ENCODE results near the gene PRX. TPM values are rescaled to one million over a fixed set of nuclear protein-coding genes. Genes with fewer than 3 reads are reported as not detected.
"Not testable (repeated sequence)": the region's sequence is repeated elsewhere in the genome, so short reads cannot be mapped to it uniquely, and the experiment has no call there.

Gene PRX
- total RNA-seq, 1 experiment from 2014 or later: 1.5 TPM

- peak; percentile 87 for DNase-seq (ENCODE audit: low spot score)
Measured at GRCh38 chr19:40433391-40434216, 20.4 kb upstream of the PRX start.

DNA sequence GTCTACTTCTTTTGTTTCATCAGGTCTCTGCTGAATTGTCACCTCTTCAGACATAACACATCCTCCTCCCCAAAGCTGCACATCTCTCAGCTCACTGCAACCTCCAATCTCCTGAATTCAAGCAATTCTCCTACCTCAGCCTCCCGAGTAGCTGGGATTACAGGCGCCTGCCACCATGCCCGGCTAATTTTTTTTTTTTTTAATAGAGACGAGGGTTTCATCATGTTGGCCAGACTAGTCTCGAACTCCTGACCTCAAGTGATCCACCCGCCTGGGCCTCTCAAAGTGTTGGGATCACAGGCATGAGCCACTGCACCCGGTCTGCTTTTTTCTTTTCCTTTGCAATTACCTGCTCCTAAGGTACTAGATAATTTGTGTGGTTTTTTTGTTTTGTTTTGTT, 19.6 kb upstream of the PRX start:
- not testable (repeated sequence) for DNase-seq (ENCODE audit: low spot score)

DNA sequence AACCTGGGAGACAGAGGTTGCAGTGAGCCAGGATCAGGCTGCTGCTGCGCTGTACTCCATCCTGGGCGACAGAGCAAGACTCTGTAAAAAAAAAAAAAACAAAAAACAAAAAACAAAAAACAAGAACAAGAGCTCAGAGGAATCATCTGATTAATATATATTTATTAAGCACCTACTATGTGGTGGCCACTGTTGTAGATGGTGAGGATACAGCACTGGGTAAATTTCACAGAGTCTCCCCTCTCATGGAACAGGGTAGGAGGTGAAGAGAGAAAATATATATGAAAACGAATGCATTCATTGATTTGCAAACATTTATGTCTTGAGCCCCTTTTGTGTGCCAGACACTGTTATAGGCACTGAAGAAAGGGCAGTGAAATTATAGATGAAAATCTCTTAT, 18.5 kb upstream of the PRX start:
- DNase-seq (ENCODE audit: low spot score): no peak

DNA sequence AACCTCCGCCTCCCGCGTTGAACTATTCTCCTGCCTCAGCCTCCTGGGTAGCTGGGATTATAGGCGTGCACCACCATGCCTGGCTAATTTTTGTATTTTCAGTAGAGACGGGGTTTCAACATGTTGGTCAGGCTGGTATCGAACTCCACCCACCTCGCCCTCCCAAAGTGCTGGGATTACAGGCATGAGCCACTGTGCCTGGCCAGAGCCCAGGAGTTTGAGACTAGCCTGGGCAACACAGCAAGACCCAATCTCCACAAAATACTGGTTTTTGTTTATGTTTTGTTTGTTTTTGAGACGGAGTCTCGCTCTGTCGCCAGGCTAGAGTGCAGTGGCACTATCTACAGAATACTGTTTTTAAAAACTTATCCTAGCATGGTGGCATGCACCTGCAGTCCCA, 17.1 kb upstream of the PRX start:
- not testable (repeated sequence) for DNase-seq (ENCODE audit: low spot score)

- DNase-seq (ENCODE audit: low spot score): not testable (repeated sequence)
Measured at GRCh38 chr19:40428197-40428596, 15.0 kb upstream of the PRX start.

DNA sequence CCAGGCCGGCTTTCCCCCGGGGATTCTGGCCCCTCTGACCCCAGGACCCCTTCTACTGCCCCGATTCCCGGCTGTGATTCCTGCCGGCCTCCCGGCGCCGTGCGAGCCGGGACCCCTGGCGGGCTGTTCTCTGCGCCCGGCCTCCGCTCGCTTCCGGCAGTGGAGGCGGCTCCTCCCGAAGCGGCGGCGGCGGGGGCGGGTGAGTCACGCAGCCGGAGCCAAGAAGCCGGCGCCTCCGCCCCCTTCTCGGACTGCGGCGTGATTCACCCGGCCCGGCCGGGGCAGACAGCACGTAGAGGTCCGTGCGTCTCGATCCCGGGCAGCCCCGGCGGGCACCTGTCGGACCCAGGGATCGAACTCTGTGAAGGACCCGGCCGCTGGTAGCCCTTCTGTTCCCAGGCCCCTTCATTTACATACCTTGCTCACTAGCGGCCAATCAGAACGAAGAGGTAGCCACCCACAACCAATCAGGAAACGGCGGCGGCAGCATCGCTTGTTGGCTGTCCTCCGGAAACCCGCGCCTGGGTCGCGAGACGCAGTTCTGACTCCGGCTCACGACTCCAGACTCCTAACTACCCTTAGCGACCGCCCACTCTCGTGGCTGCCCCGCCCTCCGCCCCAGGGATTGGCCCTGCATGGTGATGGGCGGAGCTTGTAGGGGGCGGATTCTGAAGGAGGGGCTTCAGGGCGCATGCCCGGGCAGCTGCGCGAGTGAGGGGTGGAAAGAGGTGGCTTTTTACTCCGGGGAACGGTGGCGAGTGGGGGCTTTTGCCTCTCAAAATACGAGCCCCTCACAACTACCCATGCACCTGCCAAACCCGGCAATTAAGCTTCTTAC, 12.5 kb upstream of the PRX start, which contains the start of gene SERTAD1:
Gene SERTAD1, minus strand, starts transcription at position 543 of the 838 bp plus-strand sequence. CDS start 2,446 bp downstream, outside the sequence.
- DNase-seq (ENCODE audit: low spot score): peak; percentile 99

GRCh38 chr19:40424637-40425449, 11.7 kb upstream of the PRX start:
- DNase-seq (ENCODE audit: low spot score): no peak

DNA sequence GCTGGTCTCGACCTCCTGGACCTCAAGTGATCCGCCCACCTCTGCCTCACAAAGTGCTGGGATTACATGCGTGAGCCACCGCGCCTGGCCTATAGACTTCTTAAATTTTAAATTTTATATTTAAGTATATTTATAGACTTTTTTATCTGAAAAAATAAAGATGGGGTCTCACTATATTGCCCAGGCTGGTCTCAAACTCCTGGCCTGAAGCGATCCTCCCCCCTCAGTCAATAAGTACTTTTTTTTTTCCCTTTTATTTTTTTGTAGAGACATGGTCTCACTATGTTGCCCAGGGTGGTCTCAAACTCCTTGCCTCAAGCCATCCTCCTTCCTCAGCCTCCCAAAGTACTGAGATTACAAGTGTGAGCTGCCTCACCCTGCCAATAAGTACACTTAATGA, 10.8 kb upstream of the PRX start:
- DNase-seq (ENCODE audit: low spot score): no peak

GRCh38 chr19:40422748-40423566, 9.8 kb upstream of the PRX start:
- DNase-seq (ENCODE audit: low spot score): no peak

DNA sequence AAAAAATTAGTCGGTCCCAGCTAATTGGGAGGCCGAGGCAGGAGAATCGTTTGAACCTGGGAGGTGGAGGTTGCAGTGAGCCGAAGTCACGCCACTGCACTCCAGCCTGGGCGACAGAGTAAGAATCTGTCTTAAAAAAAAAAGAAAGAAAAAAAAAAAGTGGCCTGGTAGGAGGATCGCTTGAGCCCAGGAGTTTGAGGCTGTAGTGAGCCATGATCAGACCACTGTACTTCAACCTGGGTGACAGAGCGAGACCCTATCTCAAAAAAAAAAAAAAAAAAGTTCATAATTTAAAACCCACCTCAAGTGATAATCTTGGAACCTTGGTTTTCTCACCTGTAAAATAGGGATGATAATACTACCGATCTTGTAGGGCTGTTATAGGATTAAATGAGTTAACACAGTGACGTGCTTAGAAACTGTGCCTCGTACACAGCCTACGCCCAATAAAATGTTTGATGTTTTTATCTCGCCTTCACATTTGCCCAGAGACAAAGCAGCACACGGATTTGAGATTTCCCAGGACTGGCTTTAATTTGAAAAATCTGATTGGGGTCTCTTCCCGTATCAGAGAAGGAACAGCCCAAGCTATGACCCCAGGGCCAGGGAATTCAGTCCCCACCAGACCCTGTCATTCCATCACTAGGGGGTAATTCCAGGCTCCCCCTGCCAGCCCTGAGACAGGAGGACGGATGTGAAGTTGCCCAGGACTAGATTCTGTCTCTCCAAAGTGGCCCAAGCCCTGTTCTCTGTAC, 9.0 kb upstream of the PRX start:
- no peak for DNase-seq (ENCODE audit: low spot score)

- DNase-seq (ENCODE audit: low spot score): peak; percentile 84
Measured at GRCh38 chr19:40420766-40421765, 7.9 kb upstream of the PRX start.

DNA sequence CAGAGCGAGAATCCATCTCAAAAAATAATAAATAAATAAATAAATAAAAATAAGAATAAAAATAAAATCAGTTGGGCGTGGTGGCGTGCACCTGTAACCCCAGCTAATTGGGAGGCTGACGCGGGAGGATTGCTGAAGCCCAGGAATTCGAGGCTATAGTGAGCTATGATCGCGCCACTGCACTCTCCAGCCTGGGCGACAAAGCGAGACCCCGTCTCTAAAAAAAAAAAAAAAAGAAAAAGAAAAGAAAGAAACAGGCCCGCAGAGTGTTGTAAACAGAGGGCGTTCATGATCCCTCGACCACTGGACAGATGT, 7.2 kb upstream of the PRX start:
- DNase-seq (ENCODE audit: low spot score): no peak

GRCh38 chr19:40419780-40420179, 6.6 kb upstream of the PRX start:
- no peak for DNase-seq (ENCODE audit: low spot score)

GRCh38 chr19:40419066-40419612, 6.0 kb upstream of the PRX start:
- no peak for DNase-seq (ENCODE audit: low spot score)

- DNase-seq (ENCODE audit: low spot score): no peak
Measured at GRCh38 chr19:40418040-40418439, 4.9 kb upstream of the PRX start.

GRCh38 chr19:40417643-40417981, 4.4 kb upstream of the PRX start:
- DNase-seq (ENCODE audit: low spot score): no peak

GRCh38 chr19:40416918-40417642, 3.9 kb upstream of the PRX start:
- peak; percentile 68 for DNase-seq (ENCODE audit: low spot score)

GRCh38 chr19:40415768-40416167, 2.6 kb upstream of the PRX start:
- DNase-seq (ENCODE audit: low spot score): no peak

Data from A172 (cell line).